HepG2 (cell line): ENCODE data around the gene SCAF11.

Experiments used
- BCL6 ChIP-seq: IDR thresholded peaks from 2 replicates; pipeline ENCODE4 v1.6.1; 2016; ENCODE audit warnings: missing genetic modification reagents, missing compliant biosample characterization
- CTCF ChIP-seq: sonication (generic); formaldehyde crosslinking; IDR thresholded peaks from 2 replicates; pipeline ENCODE4 v1.5.0; 2020; ENCODE audit warnings: mild to moderate bottlenecking, missing genetic modification reagents, moderate library complexity
- E2F5 ChIP-seq: sonication (generic); formaldehyde crosslinking; conservative IDR thresholded peaks from 2 replicates; pipeline ENCODE4 v1.4.0; 2020; ENCODE audit warnings: missing genetic modification reagents
- ELF3 ChIP-seq: IDR thresholded peaks from 2 replicates; pipeline ENCODE4 v1.6.1; 2016; ENCODE audit warnings: missing genetic modification reagents, missing compliant biosample characterization
- EP300 ChIP-seq, 3 experiments: sonication (generic) in 1 of 3; formaldehyde crosslinking in 1 of 3; IDR thresholded peaks; 2 replicates each; pipeline versions ENCODE4 v1.5.1 to v1.6.1; 2011 to 2020; ENCODE audit warnings: low read depth in 2 of 3, low read length in 2 of 3, borderline replicate concordance in 1 of 3, improper control_type of control experiment in 1 of 3, mild to moderate bottlenecking in 1 of 3, missing genetic modification reagents in 1 of 3, moderate library complexity in 1 of 3
- HNRNPLL ChIP-seq: fragments of 200-400 bp; formaldehyde crosslinking; IDR thresholded peaks from 2 replicates; pipeline ENCODE4 v1.6.1; 2017; ENCODE audit warnings: mild to moderate bottlenecking, low read depth, low read length; ENCODE audit not compliant: poor library complexity, severe bottlenecking
- MTA3 ChIP-seq: sonication (generic); formaldehyde crosslinking; IDR thresholded peaks from 2 replicates; pipeline ENCODE4 v1.4.0; 2020; ENCODE audit warnings: missing genetic modification reagents
- PATZ1 ChIP-seq: sonication (generic); formaldehyde crosslinking; IDR thresholded peaks from 2 replicates; pipeline ENCODE4 v1.4.0; 2020; ENCODE audit warnings: missing genetic modification reagents
- PHB2 ChIP-seq: fragments of 450-650 bp; IDR thresholded peaks from 2 replicates; pipeline ENCODE4 v1.6.1; 2018; ENCODE audit not compliant: partially characterized antibody
- ZNF468 ChIP-seq: sonication (generic); formaldehyde crosslinking; IDR thresholded peaks from 2 replicates; pipeline ENCODE4 v1.8.0; 2022; ENCODE audit warnings: mild to moderate bottlenecking, moderate library complexity, missing genetic modification reagents
- ZNF484 ChIP-seq: sonication (generic); formaldehyde crosslinking; IDR thresholded peaks from 2 replicates; pipeline ENCODE4 v1.5.1; 2020; ENCODE audit warnings: mild to moderate bottlenecking, low read depth, missing genetic modification reagents, borderline replicate concordance
- ZUFSP ChIP-seq: sonication (generic); formaldehyde crosslinking; IDR thresholded peaks from 2 replicates; pipeline ENCODE4 v1.9.0; 2021; ENCODE audit warnings: missing genetic modification reagents, mild to moderate bottlenecking, borderline replicate concordance

GRCh38 chr12:46027172-46027571, 36.8 kb upstream of the SCAF11 start:
- TF ChIP-seq ZUFSP (CRISPR knock-in tag) (no peak), ELF3 (no peak), EP300 (IDR thresholded peaks at IDR 0.05; ENCODE audit: low read depth in 2 of 2, low read length in 2 of 2) (no peak), EP300 (CRISPR knock-in tag; IDR thresholded peaks at IDR 0.05; ENCODE audit: borderline replicate concordance) (no peak), CTCF (CRISPR knock-in tag) (no peak), BCL6 (CRISPR knock-in tag) (no peak), ZNF484 (CRISPR knock-in tag) (no peak), E2F5 (CRISPR knock-in tag) (no peak), PATZ1 (no peak), ZNF468 (CRISPR knock-in tag) (no peak), HNRNPLL (no peak), PHB2 (no peak), MTA3 (CRISPR knock-in tag) (no peak)
